Left ventricle myocardium superior (tissue), 1 donor: ENCODE measurements around the gene NDUFAF5. TPM values are rescaled to one million over a fixed set of nuclear protein-coding genes. Genes with fewer than 3 reads are reported as not detected.

Source experiments
- ATAC-seq: fragments of 200-7000 bp; cut with Tn5 transposase; one replicate; pipeline ENCODE4 v1.9.1; 2020; ENCODE audit warnings: mild to moderate bottlenecking, moderate library complexity
- DNase-seq: peaks from one replicate; pipeline ENCODE4 v3.0.0-alpha.2; 2020
- intact Hi-C: fragments of 100-400 bp; cut with micrococcal nuclease; formaldehyde crosslinking; loops from one replicate; pipeline ENCODE4 v1.11.0; 2022
- total RNA-seq: library from RNA; stranded (reverse); fragmentation: NEBNext Ultra II Directional; extraction: Animal tissue kit (Norgen Biotek cat#: 25700); gene quantifications from one replicate; pipeline ENCODE4 v1.2.1, GENCODE V29; 2021
- donor health status: DM: no; HTN: yes; CAD: no; lungs with severe emphysema.

The NDUFAF5 gene
- total RNA-seq, 1 donor from 2014 or later: 67.4 TPM

DNA sequence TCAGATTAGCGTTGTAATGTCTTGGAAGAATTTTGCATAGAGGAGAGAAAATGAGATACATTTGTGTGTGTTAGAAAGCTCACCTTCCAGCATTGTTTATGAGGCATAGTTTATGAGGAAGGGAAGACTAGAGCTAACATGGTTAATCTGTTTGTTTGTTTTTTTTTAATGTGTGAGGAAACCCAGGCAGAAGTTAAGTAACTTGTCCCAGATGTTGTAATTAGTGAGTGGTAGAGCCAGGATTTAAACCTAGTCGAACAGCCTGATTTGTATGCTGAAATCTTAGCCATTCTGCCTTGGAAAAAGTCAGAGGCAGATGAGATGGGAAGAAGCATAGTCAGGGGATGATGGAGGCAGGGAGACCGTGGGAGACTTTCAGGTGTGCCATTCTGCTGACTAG is 29.1 kb downstream of the NDUFAF5 start:
- ATAC-seq (no peak), DNase-seq (no peak)
- intact Hi-C loops: no loop called here

DNA sequence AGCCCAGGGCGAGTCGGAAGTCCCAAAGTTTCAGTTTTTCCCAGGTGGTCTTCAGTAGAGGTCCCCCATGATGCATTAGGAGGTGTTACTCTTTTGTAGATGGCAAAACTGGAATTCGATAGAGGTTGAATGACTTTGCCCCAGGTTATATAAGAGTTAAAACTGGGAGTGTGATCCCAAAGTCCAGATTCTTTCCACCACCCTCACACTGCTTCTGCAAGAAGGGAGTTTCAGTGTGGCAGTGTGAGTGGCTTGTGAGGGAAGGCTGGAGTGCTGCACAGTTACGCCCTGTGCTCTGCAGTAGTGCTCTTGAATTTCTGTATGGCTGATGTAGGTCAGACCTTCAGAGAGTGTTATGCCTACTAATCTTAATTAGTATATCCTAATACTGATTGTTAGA is 29.8 kb downstream of the NDUFAF5 start:
- intact Hi-C loops: no loop called here
- no peak for ATAC-seq
- no peak for DNase-seq

DNA sequence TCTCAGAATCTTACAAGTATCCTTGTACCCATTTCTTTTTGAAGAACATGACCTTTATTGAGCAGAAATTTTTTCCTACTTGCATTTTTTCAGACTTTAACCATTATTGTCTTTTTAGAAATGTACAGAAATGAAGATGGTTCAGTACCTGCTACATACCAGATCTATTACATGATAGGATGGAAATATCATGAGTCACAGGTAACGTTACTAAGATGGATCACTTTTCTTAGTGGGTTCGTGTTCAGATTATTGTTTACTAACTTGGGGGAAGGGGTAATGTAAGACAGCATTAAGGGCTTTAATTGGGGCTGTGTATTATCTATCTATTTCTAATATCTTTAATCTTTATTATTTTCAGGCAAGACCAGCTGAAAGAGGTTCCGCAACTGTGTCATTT is 31.9 kb downstream of the NDUFAF5 start:
- intact Hi-C loops: no loop called here
- no peak for ATAC-seq
- DNase-seq: no peak

- no peak for DNase-seq
- no peak for ATAC-seq
- intact Hi-C loops: no loop called here
Measured at GRCh38 chr20:13817342-13817741, 32.5 kb downstream of the NDUFAF5 start.

- intact Hi-C loops: loop anchor here (2.0 kb wide), 1 partner anchor 235 kb away; no protein-coding TSS in a partner anchor
- no peak for DNase-seq
- peak; percentile 72 for ATAC-seq
Measured at GRCh38 chr20:13819885-13820645, 35.2 kb downstream of the NDUFAF5 start.

DNA sequence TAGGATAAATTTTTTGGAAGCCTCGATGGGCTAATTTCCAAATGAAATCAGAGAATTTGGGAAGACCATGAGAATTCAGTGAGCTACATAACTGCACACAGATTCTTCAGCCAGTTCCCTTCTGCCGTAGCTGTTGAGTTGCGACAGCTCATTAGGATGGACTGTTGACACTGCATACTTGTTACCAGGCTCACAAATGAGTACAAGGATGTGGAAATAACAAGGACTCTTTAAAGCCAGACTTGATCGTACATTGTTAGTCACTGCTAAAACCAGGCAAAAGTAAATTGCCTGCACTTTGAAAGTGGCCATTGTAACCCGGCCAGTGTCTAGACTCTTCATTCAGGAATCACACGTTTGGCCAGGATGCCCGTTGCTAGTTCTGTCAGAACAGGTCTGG is 37.0 kb downstream of the NDUFAF5 start:
- intact Hi-C loops: loop anchor here (2.0 kb wide), 1 partner anchor 233 kb away; no protein-coding TSS in a partner anchor
- no peak for ATAC-seq
- no peak for DNase-seq

GRCh38 chr20:13822459-13822858 is 37.6 kb downstream of the NDUFAF5 start:
- ATAC-seq (no peak), DNase-seq (no peak)
- intact Hi-C loops: no loop called here

- ATAC-seq: no peak
- intact Hi-C loops: no loop called here
- no peak for DNase-seq
Measured at GRCh38 chr20:13824459-13824858, 39.6 kb downstream of the NDUFAF5 start.

- ATAC-seq: peak; percentile 61
- intact Hi-C loops: no loop called here
- no peak for DNase-seq
Measured at GRCh38 chr20:13825465-13825864, 40.6 kb downstream of the NDUFAF5 start.

GRCh38 chr20:13831476-13831875 is 46.6 kb downstream of the NDUFAF5 start:
- DNase-seq: no peak
- intact Hi-C loops: no loop called here
- ATAC-seq: no peak

GRCh38 chr20:13838664-13839063 is 53.8 kb downstream of the NDUFAF5 start:
- ATAC-seq (peak; percentile 47), DNase-seq (no peak)
- intact Hi-C loops: no loop called here

DNA sequence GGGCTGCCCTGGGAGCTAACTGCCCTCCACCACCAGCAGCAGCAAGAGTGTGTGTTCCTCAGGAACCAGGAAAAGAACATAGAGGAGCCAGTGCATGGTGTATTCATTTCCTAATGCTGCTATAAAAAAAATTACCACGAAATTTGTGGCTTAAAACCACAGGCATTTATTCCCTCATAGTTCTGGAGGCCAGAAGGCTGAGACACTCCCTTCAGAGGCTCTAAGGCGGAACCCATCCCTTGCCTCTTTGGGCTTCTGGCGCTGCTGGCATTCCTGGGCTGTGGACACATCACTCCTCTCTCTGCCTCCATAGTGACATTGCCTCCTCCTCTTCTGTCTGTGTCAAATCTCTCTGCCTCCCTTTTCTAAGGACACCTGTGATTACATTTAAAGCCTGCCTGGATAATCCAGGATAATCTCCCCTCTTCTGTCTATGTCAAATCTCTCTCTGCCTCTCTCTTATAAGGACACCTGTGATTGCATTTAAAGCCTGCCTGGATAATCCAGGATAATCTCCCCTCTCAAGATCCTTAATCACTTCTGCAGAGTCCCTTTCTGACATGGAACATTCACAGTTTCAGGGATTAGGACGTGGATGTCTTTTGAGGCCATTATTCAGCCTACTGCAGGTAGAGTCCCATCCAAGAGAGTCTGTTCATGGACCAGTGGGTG is 54.7 kb downstream of the NDUFAF5 start:
- ATAC-seq: no peak
- intact Hi-C loops: no loop called here

DNA sequence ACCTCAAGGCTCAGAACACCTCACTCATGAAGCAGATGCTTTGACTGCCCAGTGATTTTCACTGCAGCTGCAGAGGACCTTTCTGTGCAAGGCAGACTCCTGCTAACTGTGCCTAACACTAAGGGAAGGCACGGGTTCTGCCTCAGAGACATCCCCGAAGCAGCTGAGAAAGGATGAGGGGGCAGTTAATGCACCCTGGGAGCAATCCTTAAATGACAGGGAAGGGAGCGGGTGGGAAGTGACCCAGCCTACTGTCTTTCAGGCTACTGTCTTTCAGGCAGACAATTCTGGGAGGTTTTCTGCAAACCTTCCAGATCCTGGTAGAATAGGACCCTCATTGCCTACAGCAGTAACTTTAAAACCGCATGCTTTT is 55.3 kb downstream of the NDUFAF5 start:
- intact Hi-C loops: no loop called here
- ATAC-seq: no peak

More for the DNA sequence above, 54.7 kb downstream of the NDUFAF5 start:
- DNase-seq: no peak

GRCh38 chr20:13841206-13841605 is 56.4 kb downstream of the NDUFAF5 start:
- DNase-seq (no peak), ATAC-seq (no peak)
- intact Hi-C loops: no loop called here

More for the DNA sequence above, 55.3 kb downstream of the NDUFAF5 start:
- no peak for DNase-seq

DNA sequence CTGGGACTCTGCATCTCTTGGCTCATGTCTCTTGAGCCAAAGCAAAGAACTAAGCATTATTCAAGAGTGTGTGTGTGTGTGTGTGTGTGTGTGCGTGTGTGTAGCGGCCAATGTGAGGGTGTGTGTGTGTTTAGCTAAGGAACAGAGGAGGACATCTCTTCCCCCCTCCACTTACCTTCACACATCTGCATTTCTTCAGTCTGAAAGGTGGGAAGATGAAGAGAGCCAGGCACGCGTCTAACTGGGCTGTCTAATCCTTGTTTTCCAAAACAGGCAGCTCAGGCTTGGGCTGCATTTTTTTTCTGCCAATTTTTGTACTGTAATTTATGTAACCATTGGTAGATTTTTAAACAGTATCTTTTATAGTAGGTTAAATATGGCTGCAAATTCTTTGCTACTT is 59.5 kb downstream of the NDUFAF5 start:
- no peak for ATAC-seq
- intact Hi-C loops: no loop called here
- no peak for DNase-seq

DNA sequence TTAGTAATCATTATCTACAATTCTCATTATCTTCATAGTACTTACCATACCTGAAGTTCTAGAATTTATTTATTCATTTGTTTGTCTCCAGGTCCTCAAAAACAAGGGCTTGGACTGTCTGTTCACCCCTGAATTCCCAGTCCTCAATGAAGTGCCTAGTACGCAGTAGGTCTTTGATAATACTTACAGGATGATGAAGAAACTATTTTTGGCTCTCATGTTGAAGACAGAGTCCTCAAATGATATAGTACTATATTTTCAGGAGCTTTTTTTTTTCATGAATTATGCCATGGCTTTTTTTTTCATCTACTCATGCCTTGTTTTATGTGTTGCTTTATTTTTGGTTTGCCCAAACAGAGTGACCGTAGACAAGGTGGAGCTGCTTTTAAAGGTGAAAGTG is 66.5 kb downstream of the NDUFAF5 start:
- peak; percentile 92 for ATAC-seq
- intact Hi-C loops: no loop called here
- no peak for DNase-seq

- ATAC-seq (no peak), DNase-seq (no peak)
- intact Hi-C loops: no loop called here
Measured at GRCh38 chr20:13852306-13852705, 67.5 kb downstream of the NDUFAF5 start.

GRCh38 chr20:13855613-13856012 is 70.8 kb downstream of the NDUFAF5 start:
- intact Hi-C loops: no loop called here
- no peak for DNase-seq
- no peak for ATAC-seq

DNA sequence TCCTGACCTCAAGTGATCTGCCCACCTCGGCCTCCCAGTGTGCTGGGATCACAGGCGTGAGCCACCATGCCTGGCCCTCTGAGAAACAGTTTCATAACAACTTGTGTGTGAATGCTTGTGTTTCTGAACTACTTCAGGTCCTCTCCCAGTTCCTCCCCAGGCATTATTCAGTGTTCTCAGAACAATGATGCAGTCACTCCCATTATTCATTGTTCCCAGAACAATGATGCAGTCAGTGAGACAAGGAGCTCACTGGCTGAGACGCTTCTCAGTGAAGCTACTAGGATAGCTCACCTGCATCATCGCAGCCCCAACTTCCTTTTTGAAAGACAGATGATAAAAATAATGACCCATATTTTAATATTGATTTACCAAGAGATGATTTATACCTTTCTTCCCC is 71.5 kb downstream of the NDUFAF5 start:
- intact Hi-C loops: no loop called here

GRCh38 chr20:13857304-13857703 is 72.5 kb downstream of the NDUFAF5 start:
- intact Hi-C loops: no loop called here
- DNase-seq (peak; percentile 90), ATAC-seq (peak; percentile 99)

More for the DNA sequence above, 71.5 kb downstream of the NDUFAF5 start:
- ATAC-seq (no peak), DNase-seq (no peak)

- DNase-seq (no peak), ATAC-seq (no peak)
- intact Hi-C loops: no loop called here
Measured at GRCh38 chr20:13857961-13858360, 73.1 kb downstream of the NDUFAF5 start.
